Fibroblast of skin of right biceps (primary cell): ENCODE results near the gene TTLL10.
A peak's percentile ranks its signal among the peaks of the same experiment; 100 is the strongest.
"Not testable (repeated sequence)": the region's sequence is repeated elsewhere in the genome, so short reads cannot be mapped to it uniquely, and the experiment has no call there.

Source experiments
- DNase-seq: peaks from one replicate; pipeline ENCODE4 v3.0.0-alpha.2; 2013

TTLL10 gene

DNA sequence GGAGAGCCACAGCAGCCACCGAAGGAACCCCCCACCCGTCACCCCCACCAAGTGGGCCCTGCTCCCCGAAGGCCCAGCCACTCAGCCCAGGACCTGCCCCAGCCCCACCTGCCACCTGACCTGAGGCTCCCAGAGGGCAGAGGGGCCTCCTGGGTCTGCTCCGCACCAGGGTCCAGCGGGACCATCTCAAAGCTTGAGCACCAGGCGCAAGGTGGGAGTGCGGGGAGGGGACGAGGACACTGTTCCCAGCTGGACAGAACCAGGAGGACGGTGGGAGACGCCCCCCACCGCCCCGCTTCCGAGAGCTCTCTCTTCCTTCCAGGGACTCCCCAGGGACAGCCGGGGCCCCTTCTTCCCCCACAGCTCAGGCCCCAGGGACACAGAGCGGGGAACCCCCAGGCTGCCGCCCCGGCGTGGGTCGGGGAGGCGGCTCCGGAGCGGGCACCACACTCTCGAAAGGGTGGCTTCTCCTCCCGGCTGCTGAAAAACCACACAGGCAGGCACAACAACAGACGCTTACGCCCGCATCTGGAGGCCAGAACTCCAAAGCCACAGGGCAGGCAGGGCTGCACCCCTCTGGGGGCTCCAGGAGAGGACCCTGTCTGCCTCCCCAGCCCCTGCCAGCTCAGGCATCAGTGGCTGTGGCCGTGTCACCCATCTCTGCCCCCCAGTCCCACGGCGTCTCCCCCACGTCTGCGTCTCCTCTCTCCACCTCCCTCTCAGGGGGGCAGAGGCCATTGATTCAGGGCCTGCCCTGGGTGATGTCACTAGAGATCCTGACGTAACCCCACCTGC lies 1.9 kb upstream of the TTLL10 start:
- no peak for DNase-seq

DNA sequence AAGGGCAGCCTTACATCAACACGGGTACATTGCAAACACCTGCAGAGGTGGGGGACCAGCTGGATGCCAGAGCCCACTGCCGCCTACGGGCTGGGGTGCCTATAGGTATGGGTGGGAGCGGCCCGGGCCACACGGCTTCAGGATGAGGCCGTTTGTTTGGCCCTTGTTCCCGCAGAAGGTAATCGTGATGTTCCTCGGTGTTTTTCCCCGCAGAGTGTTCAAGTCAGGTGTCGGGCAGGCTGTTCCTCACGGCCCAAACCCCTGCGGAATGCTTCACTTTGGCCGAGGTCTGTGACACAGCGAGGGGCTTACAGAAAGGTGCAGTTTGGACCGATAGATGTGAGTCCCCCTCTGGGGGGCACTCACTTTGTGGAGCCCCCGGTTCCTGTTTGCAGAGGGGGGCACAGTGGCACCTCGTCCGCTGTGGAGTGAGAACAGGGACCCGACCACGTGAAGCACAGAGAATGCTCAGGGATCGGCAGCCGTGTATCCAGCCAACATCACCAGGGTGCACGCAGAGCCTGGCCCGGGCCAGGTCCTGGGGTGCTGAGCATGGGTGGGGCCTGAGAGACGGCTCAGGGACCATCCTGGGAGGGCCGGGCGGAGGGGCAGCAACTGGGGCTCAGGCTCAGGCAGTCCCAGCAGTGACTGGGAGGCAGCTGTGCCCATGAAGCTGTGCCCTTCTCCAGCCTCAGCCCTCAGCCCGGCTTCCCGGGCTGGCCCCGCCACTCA lies 453 bp upstream of the TTLL10 start:
- no peak for DNase-seq

DNA sequence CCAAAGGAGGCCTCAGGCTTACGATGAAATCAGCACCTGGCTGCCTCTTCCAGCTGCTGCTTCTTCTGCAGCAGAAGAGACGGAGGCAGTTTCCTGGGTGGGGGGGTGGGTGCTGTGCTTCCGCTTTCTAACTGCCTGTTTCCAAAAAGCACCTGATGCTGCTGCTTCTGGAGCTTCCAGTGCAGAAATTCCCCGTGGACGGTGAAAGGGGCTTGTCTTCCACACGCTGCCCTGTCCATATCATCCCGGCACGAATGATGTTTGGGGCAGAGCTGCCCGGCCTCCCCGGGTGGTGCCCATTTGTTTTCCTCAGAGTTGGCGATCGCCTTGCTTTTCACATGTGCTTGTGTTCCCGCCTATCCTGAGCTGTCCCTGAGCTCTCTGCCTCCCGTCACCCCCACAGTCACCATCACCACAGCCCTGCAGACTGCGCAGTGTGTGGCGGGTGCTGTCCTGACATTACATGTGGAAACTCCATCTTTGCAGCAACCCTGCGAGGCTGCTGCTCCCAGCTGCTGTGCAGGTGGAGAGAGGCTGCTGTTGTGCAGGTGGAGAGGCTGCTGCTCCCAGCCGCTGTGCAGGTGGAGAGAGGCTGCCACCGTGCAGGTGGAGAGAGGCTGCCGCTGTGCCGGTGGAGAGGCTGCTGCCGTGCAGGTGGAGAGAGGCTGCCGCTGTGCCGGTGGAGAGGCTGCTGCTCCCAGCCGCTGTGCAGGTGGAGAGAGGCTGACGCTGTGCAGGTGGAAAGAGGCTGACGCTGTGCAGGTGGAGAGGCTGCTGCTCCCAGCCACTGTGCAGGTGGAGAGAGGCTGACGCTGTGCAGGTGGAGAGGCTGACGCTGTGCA lies 1.8 kb downstream of the TTLL10 start:
- DNase-seq: no peak

DNA sequence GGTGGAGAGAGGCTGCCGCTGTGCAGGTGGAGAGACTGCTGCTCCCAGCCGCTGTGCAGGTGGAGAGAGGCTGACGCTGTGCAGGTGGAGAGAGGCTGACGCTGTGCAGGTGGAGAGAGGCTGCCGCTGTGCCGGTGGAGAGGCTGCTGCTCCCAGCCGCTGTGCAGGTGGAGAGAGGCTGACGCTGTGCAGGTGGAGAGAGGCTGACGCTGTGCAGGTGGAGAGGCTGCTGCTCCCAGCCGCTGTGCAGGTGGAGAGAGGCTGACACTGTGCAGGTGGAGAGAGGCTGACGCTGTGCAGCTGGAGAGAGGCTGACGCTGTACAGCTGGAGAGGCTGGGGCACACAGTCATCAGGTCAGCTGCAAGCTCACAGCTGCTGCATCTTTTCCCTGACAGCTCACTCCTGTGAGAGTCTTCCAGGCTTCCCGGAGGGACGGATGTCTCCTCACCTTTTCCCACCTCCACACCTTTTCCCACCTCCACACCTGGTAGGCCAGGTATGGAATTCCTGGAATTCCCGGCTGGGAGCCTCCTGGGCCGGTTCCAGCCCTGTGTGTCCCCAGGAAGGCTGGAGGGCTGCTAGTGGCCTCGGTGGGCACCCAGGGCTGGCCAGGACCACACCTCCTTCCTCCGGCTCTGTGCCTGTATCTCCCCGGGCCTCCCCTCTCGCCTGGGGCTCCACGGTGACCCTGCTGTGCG lies 2.5 kb downstream of the TTLL10 start:
- DNase-seq: not testable (repeated sequence)

DNA sequence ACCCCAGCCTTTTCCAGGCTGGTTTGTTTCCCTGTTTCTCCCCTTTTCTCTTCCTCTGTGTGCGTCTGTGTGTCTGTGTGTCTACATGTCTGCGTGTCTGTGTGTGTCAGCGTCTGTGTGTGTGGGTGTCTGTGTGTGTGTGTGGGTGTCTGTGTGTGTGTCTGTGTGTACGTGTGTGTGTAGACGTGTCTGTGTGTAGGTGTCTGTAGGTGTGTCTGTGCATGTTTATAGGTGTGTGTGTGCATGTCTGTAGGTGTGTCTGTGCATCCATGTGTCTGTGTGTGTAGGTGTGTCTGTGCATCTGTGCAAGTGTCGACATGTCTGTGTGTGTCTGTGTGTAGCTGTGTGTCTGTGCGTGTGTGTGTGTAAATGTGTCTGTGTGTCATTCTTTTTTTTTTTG lies 3.3 kb downstream of the TTLL10 start:
- no peak for DNase-seq

DNA sequence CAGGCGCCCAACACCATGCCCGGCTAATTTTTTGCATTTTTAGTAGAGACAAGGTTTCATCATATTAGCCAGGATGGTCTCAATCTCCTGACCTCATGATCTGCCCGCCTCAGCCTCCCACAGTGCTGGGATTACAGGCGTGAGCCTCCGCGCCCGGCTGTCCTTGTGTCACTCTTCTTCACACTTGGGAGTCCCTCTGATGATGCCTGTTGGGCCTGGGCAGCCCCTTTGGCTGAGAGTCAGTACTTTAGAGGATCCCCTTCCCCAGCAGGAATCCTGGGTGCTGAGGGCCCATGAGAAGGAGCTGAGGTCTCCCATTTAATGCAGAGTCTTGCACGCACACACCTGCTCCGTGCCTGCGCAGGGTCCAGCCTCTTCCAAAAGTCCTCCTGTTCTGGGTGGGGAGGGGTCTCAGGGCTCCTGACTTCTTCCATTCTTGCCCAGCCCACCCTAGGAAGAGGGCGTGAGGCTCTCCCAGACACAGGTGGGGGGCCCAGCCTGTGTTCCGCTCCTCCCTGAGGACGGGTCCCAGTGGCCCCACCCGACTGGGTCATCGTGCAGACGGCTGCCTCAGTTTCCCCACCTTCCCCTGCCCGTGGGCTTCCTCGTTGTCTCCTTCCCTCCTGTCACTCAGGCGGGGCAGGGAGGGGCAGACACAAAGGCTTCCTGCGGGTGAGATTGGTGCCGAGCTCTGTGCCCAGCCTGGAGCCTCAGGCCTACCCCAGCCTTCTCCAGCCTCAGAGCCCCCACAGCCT lies 3.9 kb downstream of the TTLL10 start:
- DNase-seq: no peak

DNA sequence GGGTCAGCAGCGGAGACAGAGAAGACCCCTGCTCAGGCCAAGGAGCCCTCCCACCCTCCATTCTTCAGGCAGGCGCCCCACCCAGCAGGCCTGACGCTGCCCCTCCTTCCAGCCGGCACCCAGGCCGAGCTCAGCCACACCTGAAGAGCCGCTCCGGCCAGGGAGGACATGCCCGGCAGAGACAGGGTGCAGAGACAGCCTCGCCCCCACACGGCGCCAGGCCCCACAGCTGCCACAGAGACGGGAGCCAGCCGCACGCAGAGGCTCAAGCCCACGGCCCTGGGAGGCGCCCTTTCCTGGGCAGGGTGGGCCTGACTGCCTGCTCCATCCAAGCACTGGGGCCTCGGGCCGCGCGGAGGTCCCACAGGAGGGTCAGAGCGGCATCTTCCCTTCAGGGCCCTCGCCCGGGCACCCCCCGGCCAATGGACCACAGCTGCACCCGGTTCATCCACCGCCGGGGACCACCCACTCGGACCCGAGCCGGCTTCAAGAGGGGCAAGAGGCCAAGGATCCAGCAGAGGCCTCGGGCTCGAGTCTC lies 5.2 kb downstream of the TTLL10 start:
- no peak for DNase-seq

DNA sequence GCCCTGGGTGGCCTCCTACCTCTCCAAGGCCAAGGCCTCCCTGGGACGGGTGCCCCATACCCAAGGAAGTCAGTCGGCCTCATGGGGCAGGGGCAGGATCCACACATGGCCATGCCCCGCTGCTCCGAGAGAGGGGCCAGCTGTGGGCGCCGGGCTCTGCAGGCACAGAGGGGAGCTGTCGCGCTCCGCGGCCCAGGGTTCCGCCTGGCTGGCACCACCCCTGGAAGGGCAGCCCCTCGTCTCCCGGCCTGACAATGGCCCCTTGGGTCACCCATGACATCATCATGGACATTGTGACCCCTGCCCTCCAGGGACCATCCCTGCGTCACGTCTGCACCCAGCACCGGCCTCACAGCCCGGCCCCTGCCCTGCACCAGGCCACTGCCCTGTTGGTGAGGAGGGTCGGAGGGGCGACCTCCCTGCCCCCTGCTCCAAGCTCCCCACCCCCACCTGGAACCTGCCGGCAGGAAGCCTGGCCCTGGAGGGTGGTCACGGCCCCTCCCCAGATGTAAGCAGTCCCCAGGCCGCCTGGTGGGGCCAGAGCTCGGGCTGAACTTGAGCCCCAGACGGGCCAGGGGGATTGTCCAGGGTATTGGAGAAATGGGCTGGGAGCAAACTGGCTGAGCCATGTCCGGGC lies 5.8 kb downstream of the TTLL10 start:
- no peak for DNase-seq

DNA sequence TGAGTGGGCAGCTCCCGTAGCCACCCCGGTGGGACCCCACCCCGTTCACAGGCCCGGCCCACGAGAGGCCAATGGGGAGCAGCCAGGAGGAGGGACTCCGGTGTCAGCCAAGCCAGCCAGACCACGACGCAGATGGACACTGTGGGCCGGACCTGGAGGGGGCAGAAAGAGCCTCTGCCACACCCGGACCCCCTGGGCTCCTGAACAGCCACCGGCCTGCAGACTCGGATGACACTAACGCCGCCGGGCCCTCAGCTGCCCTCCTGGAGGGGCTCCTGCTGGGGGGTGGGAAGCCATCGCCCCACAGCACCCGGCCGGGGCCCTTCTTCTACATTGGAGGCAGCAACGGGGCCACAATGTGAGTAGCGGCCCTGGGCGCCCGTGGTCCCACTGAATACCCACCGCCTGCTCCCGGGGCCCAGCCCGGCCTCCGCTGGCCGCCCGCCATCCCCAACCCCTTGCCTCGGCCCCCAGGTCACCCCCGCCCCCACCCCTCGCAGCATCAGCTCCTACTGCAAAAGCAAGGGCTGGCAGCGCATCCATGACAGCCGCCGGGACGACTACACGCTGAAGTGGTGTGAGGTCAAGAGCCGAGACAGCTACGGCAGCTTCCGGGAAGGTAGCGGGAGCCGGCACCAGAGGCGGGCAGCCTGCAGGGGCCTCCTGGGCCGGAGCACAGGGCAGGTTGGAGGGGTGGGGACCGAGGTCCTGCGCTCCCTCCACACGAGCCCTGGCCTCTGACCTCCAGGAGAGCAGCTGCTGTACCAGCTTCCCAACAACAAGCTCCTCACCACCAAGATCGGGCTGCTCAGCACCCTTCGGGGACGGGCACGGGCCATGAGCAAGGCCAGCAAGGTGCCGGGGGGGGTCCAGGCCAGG lies 6.5 kb downstream of the TTLL10 start:
- DNase-seq: no peak

DNA sequence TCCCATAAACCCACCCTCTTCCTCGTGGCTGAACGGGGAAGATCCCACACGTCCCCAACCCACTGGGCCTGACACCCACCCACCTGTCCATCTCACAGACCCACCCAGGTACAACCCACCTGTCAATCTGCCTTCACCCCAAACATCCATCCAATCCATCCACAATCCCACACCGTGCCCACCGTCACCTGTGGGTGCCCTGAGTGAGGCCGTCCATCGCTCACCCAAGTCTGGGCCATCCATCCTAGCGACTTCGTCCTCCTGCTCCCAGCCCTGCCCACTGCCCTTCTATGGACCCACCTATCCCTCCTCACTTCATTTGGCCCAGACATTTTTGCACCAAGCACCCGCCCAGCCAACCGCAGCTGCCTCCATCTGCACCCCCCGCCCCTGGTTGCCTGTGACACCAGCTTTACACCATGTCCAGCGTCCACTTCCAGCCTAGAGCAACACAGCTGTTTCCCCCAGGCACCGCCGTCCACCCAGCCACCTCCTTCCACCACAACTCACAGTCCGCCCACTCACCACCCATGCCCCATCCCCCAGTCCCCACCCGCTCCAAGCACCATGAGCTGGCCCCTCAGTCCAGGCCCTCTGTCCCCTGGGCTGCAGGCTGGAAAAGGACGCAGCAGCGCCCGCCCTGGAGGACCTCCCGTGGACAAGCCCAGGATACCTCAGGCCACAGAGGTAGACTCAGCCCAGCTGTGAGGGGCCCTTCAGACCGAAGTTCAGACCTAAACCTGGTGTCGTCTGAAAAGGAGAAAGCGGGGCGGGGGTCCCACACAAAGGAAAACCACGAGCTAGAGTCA lies 7.7 kb downstream of the TTLL10 start:
- DNase-seq: no peak

DNA sequence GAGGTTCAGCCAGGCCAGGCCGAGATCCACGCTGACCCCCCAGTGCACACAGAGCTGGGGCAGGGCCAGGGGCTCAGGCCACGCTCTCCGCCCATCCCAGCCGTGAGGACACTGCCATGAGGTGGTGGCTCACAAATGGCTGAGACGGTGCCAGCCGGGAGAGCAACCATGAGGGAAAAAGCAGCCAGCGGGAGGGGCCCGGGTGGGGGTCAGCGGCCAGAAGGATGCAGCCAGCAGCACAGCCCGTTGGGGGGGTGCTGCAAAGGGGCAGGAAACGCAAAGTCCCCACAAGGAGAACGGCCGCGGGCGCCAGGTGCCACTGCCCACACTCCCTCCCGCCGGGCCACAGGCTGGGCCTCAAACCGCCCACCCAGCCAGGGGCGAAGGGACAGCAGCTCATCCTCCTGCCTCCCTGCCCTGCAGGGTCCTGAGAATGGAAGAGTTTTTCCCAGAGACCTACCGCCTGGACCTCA lies 8.3 kb downstream of the TTLL10 start:
- no peak for DNase-seq

DNA sequence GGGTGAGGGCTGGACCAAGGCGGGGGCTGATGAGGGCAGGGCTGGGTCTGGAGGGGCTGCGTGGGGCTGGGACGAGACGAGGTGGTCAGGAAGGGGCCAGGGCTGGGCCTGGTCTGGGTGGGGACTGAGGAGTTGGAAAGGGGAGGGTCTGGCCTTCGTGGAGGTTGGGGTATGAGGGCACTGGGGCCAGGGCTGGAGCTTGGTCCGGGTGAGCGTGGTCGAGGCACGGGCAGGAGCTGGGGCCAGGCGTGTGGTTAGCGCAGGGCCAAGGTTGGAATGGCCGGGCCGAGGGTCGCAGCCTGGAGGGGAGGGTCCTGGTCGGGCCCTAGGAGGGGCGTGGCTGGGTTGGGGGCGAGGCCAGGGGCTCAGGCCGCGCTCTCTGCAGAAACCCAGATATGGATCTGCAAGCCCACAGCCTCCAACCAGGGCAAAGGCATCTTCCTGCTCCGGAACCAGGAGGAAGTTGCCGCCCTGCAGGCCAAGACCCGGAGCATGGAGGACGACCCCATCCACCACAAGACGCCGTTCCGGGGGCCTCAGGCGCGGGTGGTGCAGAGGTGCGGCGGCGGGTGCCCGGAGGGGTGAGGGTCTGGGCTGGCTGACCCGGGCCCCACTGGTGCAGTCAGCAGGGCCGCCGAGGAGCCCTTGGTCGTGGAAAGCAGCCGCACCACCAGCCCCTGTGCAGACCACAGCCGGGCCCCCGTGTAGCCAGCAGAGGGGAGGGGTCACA lies 9.0 kb downstream of the TTLL10 start:
- no peak for DNase-seq

DNA sequence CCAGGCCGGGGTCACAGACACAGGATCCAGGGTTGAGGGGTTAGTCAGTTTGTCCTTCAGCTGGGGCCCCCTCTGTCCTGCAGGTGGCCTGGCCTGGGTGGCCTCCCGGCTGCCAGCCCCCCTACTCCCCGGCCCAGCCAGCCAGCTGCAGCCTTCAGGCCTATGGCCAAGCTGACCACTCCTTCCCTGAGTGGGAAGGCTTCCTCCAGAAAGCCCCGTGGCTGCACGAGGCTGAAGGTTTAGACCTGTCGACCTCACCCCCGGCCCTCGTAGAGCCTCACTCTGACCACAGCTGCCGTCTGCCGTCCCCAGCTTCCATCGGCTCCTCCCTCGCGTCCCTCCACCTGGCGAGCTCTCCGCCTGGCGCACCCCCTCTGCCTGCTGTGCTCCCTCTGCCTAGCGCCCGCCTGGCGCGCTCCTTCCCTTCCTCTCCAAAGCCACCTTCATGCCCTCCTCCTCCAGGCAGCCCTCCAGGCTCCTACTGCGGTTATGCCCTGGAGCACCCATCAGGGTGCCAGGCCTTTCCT lies 9.6 kb downstream of the TTLL10 start:
- no peak for DNase-seq

DNA sequence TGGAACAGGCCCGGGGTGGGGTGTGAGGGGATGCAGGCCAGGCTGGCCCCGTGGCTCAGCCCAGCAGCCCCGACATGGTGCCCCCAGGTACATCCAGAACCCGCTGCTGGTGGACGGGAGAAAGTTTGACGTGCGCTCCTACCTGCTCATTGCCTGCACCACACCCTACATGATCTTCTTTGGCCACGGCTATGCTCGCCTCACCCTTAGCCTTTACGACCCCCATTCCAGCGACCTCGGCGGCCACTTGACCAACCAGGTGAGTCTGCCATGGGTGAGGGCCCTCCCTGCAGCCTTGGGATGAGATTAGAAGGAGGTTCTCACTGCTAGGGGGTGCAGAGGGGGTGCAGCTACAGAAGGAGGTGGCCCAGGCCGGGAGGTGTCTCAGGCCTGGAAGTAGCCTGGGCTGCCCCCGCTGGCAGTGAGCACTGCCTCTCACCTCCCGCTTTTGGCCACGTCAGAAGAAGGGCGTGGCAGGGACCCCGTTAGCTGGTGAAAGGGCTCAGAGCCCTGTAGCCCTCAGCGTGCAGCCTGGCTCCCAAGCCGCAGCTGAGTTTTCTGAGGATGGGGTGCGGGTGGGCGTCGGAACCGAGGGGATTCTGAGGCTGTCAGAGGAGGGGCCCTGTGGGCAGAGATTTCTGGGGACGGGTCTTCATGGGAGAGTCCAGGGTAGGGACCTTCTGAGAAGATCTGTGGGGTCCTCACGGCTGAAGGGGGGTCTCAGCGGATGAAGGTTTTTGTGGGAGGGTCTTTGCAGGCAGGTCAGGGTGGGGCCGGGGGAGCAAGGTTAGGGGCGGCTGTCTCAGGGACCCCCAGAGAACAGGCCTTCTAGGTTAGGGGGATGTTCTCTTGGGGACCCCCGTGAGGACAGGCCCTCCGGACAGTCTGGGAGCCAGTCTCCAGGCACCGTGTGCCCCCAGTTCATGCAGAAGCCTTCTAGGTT lies 10.4 kb downstream of the TTLL10 start:
- DNase-seq: no peak

DNA sequence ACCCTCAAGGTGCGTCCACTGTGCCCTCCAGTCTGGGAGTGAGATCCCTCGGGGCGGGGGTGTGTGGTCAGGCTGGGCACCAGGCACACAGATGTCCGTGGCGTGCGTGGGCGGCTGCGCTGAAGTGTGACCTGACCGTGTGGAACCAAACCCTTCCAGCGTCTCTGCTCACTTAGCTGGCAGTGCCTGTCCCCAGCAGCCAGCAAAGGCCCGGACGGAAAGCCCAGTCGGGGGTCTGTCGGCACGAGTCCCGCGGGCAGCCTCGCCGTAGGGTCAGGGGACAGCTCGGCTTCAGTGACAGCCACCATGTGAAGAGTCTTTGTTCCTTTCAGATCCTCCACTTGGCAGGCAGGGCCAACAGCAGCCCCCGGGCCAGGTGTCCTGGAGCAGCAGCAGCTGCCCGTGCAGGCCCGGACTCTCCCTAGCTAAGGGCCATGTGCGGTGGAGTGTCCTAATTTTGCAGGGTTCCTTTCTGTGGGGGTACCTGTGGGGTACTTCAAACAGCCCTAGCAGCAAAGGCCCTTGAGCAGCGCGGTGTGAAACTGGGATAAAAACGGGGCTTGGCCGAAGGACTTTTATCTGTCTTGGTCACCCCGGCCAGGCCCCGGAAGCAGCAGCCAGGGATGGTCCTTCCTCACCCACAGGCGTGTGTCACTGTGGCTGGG lies 11.6 kb downstream of the TTLL10 start:
- no peak for DNase-seq

DNA sequence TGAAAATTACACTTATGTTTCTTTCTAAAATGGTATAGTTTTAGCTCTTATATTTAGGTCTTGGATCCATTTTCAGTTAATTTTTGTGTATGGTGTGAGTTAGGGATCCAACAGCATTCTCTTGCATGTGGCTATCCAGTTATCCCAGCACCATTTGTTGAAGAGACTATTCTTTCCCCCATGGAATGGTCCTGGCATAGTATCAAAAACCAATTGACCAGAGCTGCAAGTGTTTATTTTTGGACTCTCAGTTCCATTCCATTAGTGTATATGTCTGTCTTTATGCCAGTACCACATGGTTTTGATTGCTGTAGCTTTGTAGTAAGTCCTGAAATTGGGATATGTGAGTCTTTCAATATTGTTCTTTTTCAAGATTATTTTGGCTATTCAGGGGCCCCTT lies 14.3 kb downstream of the TTLL10 start:
- DNase-seq: peak; percentile 10

DNA sequence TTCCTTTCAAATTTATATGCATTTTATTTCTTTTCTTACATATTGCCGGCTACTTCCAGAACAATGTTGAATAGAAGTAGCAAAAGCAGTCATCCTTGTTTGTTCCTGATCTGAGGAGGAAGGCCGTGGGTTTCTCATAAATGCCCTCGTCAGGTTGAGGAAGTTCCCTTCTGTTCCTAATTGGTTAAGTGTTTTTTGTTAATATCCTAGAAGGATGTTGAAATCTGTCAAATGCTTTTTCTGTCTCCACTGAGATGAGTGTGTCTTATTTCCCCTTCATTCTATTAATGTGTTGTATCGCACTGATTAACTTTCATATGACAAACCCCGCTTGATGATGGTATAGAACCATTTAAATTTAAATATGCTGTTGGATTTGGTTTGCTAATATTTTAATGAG lies 15.4 kb downstream of the TTLL10 start:
- no peak for DNase-seq
